B cell (primary cell): ENCODE data around the gene ADGRV1.

ENCODE experiments used
- CTCF ChIP-seq: fragments of 200-600 bp; IDR thresholded peaks from one replicate; pipeline ENCODE4 v1.8.0; 2022; ENCODE audit warnings: antibody characterized with exemption, mild to moderate bottlenecking
- EZH2 ChIP-seq: IDR thresholded peaks from 2 replicates; pipeline ENCODE4 v1.6.1; 2012; ENCODE audit warnings: borderline replicate concordance, low read depth, mild to moderate bottlenecking, moderate library complexity, low read length; ENCODE audit not compliant: insufficient read depth, poor library complexity, severe bottlenecking

GRCh38 chr5:90983711-90984124, 425.1 kb downstream of the ADGRV1 start:
- no peak for TF ChIP-seq EZH2
- no peak for TF ChIP-seq CTCF
